Measurements from ENCODE around the gene TPM2.

GRCh38 chr9:35738924-35739323 lies 49.2 kb upstream of the TPM2 start:
- TF ChIP-seq POLR2AphosphoS5 (IDR thresholded peaks at IDR 0.05; ENCODE audit: low read depth, low read length), result no peak
- no peak for TF ChIP-seq TAF1 (IDR thresholded peaks at IDR 0.05; ENCODE audit: borderline replicate concordance, insufficient read depth, low read length)
- TF ChIP-seq REST (IDR thresholded peaks at IDR 0.05; ENCODE audit: insufficient read depth in 1 of 2, low read depth in 2 of 2, low read length in 2 of 2), result no peak
- TF ChIP-seq FOXP2 (optimal IDR thresholded peaks at IDR 0.05; ENCODE audit: borderline replicate concordance, extremely low read depth, extremely low read length, insufficient read depth), result no peak
- TF ChIP-seq SIN3A (IDR thresholded peaks at IDR 0.05; ENCODE audit: borderline replicate concordance, insufficient read depth, low read length), result no peak

Measured in PFSK-1 (cell line).